H1 (cell line): ENCODE data around the gene LHFPL3. TPM values are rescaled to one million over a fixed set of nuclear protein-coding genes. Genes with fewer than 3 reads are reported as not detected.

Experiments used
- CTCF ChIA-PET: fragments of 300-600 bp; sonication (Branson Sonifier 250); formaldehyde crosslinking; loops from one replicate; lab custom pipeline; 2021; ENCODE audit not compliant: partially characterized antibody; lab: Charles Lee
- POLR2A ChIA-PET: fragments of 300-600 bp; sonication (Branson Sonifier 250); formaldehyde crosslinking; loops from one replicate; lab custom pipeline; 2021; ENCODE audit warnings: inconsistent platforms; ENCODE audit not compliant: partially characterized antibody; lab: Charles Lee
- DNase-seq, 2 experiments: peaks; one replicate each; pipeline versions ENCODE4 v3.0.0 to v3.0.0-alpha.2; 2010 to 2022; ENCODE audit warnings: low spot score in 2 of 2, low read depth in 1 of 2, mixed read lengths in 1 of 2
- FAIRE-seq: peaks from 2 replicates; lab custom pipeline; 2011; peaks lifted over from hg19 to GRCh38; lab: Jason Lieb, UNC
- H2AFZ ChIP-seq: 2 replicates; pipeline ENCODE4 v1.8.1; 2012; ENCODE audit warnings: low read length, inconsistent platforms
- H2AK5ac ChIP-seq: 2 replicates; pipeline ENCODE4 v1.6.1; 2013; ENCODE audit warnings: low read depth, low read length
- H2BK120ac ChIP-seq: replicated peaks from 2 replicates; pipeline ENCODE3; 2013; ENCODE audit warnings: low read depth, low read length, inconsistent platforms
- H2BK12ac ChIP-seq: 2 replicates; pipeline ENCODE4 v1.6.1; 2013; ENCODE audit warnings: low read depth, low read length
- H2BK15ac ChIP-seq: 2 replicates; pipeline ENCODE4 v1.6.1; 2013; ENCODE audit warnings: low read length
- H2BK20ac ChIP-seq: 2 replicates; pipeline ENCODE4 v1.6.1; 2013; ENCODE audit warnings: low read length
- H2BK5ac ChIP-seq: 2 replicates; pipeline ENCODE4 v1.6.1; 2013; ENCODE audit warnings: low read depth, low read length
- H3K14ac ChIP-seq: 2 replicates; pipeline ENCODE4 v1.6.1; 2013; ENCODE audit warnings: inconsistent platforms; ENCODE audit not compliant: insufficient read length
- H3K18ac ChIP-seq: 2 replicates; pipeline ENCODE4 v1.6.1; 2013; ENCODE audit warnings: low read length; ENCODE audit errors: extremely low read depth
- H3K23ac ChIP-seq: 2 replicates; pipeline ENCODE4 v1.6.1; 2013; ENCODE audit warnings: inconsistent platforms; ENCODE audit not compliant: insufficient read length
- H3K23me2 ChIP-seq: 2 replicates; pipeline ENCODE4 v1.6.1; 2013; ENCODE audit warnings: low read depth, low read length
- H3K27ac ChIP-seq: 2 replicates; pipeline ENCODE4 v1.6.1; 2011; ENCODE audit warnings: low read depth, low read length, inconsistent platforms
- H3K27me3 ChIP-seq, 4 experiments: replicated peaks in 1 of 4; 1 replicate in 1 of 4; 2 replicates in 3 of 4; pipeline versions ENCODE4 v1.6.1 to v1.8.1; 2011 to 2013; ENCODE audit warnings: low read length in 3 of 4, mild to moderate bottlenecking in 3 of 4, inconsistent platforms in 2 of 4, mixed read lengths in 2 of 4, moderate library complexity in 1 of 4; ENCODE audit not compliant: control insufficient read depth in 3 of 4, insufficient read depth in 3 of 4; ENCODE audit errors: extremely low read depth in 1 of 4
- H3K36me3 ChIP-seq, 4 experiments: 2 replicates each; pipeline versions ENCODE4 v1.6.1 to v1.8.1; 2011 to 2013; ENCODE audit warnings: mild to moderate bottlenecking in 4 of 4, low read length in 3 of 4, moderate library complexity in 2 of 4, control low read depth in 1 of 4, inconsistent platforms in 1 of 4; ENCODE audit not compliant: insufficient read depth in 4 of 4, control insufficient read depth in 2 of 4
- H3K4ac ChIP-seq: replicated peaks from 2 replicates; pipeline ENCODE3; 2013; ENCODE audit warnings: low read length, low read depth, mixed read lengths, inconsistent platforms; ENCODE audit not compliant: insufficient read length
- H3K4me1 ChIP-seq, 4 experiments: replicated peaks in 1 of 4; 1 replicate in 1 of 4; 2 replicates in 3 of 4; pipeline versions ENCODE4 v1.6.1 to v1.8.1; 2011 to 2013; ENCODE audit warnings: low read length in 3 of 4, inconsistent platforms in 2 of 4, mixed read lengths in 1 of 4; ENCODE audit not compliant: insufficient read depth in 4 of 4, control insufficient read depth in 3 of 4
- H3K4me2 ChIP-seq, 2 experiments: 2 replicates each; pipeline versions ENCODE4 v1.6.1 to v1.8.1; 2011 to 2013; ENCODE audit warnings: low read depth in 2 of 2, low read length in 2 of 2, control low read depth in 1 of 2, inconsistent platforms in 1 of 2, mild to moderate bottlenecking in 1 of 2; ENCODE audit not compliant: insufficient read depth in 1 of 2
- H3K4me3 ChIP-seq, 4 experiments: fragments of 200-600, 300-600 bp in 1 of 4; sonication (generic), shearing (Covaris generic), sonication (Bioruptor Twin) in 1 of 4; 2 replicates each; pipeline versions ENCODE4 v1.5.1 to v1.8.1; 2011 to 2016; ENCODE audit warnings: low read length in 4 of 4, low read depth in 3 of 4, control low read depth in 2 of 4, inconsistent platforms in 2 of 4, mild to moderate bottlenecking in 2 of 4, mixed read lengths in 1 of 4, moderate library complexity in 1 of 4; ENCODE audit not compliant: insufficient read depth in 2 of 4; ENCODE audit errors: extremely low read depth in 1 of 4
- H3K56ac ChIP-seq: replicated peaks from 2 replicates; pipeline ENCODE3; 2013; ENCODE audit warnings: low read depth, mild to moderate bottlenecking, mixed read lengths, low read length, inconsistent platforms; ENCODE audit not compliant: insufficient read length
- H3K79me1 ChIP-seq: 2 replicates; pipeline ENCODE4 v1.6.1; 2013; ENCODE audit warnings: low read depth, low read length, control low read depth
- H3K79me2 ChIP-seq, 2 experiments: 2 replicates each; pipeline versions ENCODE4 v1.6.1 to v1.8.1; 2012 to 2013; ENCODE audit warnings: low read length in 2 of 2, mild to moderate bottlenecking in 2 of 2, inconsistent platforms in 1 of 2; ENCODE audit not compliant: insufficient read depth in 2 of 2, control insufficient read depth in 1 of 2
- H3K9ac ChIP-seq, 4 experiments: replicated peaks in 1 of 4; 1 replicate in 1 of 4; 2 replicates in 3 of 4; pipeline versions ENCODE4 v1.6.1 to v1.8.1; 2011 to 2013; ENCODE audit warnings: low read depth in 3 of 4, low read length in 3 of 4, control low read depth in 2 of 4, mild to moderate bottlenecking in 2 of 4, moderate library complexity in 2 of 4, inconsistent platforms in 1 of 4; ENCODE audit errors: extremely low read depth in 1 of 4
- H3K9me3 ChIP-seq, 2 experiments: 2 replicates each; pipeline versions ENCODE4 v1.6.1 to v1.8.1; 2012 to 2013; ENCODE audit warnings: mild to moderate bottlenecking in 2 of 2, moderate library complexity in 2 of 2, control low read depth in 1 of 2, inconsistent platforms in 1 of 2, low read depth in 1 of 2, low read length in 1 of 2, mixed read lengths in 1 of 2; ENCODE audit not compliant: insufficient read depth in 2 of 2
- H4K20me1 ChIP-seq, 2 experiments: replicated peaks in 1 of 2; 2 replicates each; pipeline versions ENCODE3 to v1.8.1; 2011 to 2013; ENCODE audit warnings: inconsistent platforms in 2 of 2, low read length in 2 of 2, mild to moderate bottlenecking in 1 of 2; ENCODE audit not compliant: insufficient read depth in 2 of 2, control insufficient read depth in 1 of 2
- H4K5ac ChIP-seq: 2 replicates; pipeline ENCODE4 v1.6.1; 2013; ENCODE audit warnings: low read length, low read depth, mixed read lengths, inconsistent platforms; ENCODE audit not compliant: insufficient read length
- H4K8ac ChIP-seq: 2 replicates; pipeline ENCODE4 v1.8.0; 2013; ENCODE audit warnings: mild to moderate bottlenecking, moderate library complexity, low read length, inconsistent platforms; ENCODE audit not compliant: insufficient read depth; ENCODE audit errors: extremely low read depth
- H4K91ac ChIP-seq: replicated peaks from 2 replicates; pipeline ENCODE3; 2013; ENCODE audit warnings: low read length, mixed read lengths, inconsistent platforms; ENCODE audit not compliant: insufficient read length
- HDAC6 ChIP-seq: IDR thresholded peaks from one replicate; pipeline ENCODE4 v1.7.1; 2012; ENCODE audit warnings: low read depth, mild to moderate bottlenecking, inconsistent platforms, low read length, moderate library complexity
- RAD21 ChIP-seq, 2 experiments: IDR thresholded peaks in 1 of 2; conservative IDR thresholded peaks in 1 of 2; 2 replicates each; pipeline ENCODE4 v1.6.1; 2011; ENCODE audit warnings: low read depth in 2 of 2, low read length in 2 of 2, improper control_type of control experiment in 1 of 2, inconsistent platforms in 1 of 2, mild to moderate bottlenecking in 1 of 2, moderate library complexity in 1 of 2
- SRF ChIP-seq: IDR thresholded peaks from 2 replicates; pipeline ENCODE4 v1.6.1; 2011; ENCODE audit warnings: mild to moderate bottlenecking, low read depth, low read length, moderate library complexity
- WGBS, 2 experiments: shearing (Covaris generic) in 1 of 2; methylation state at CpG; one replicate each; pipeline versions ENCODE4 v1.1.6 to v1.1.7; 2013 to 2015; ENCODE audit warnings: low lambda C conversion rate in 2 of 2, mixed read lengths in 2 of 2, inconsistent platforms in 1 of 2, low coverage in 1 of 2, missing lambda C conversion rate in 1 of 2; ENCODE audit not compliant: insufficient replicate concordance in 2 of 2, insufficient coverage in 1 of 2, insufficient read length in 1 of 2; ENCODE audit errors: extremely low coverage in 1 of 2, missing lambda C conversion rate in 1 of 2; 5-methylcytosine and 5-hydroxymethylcytosine counted together
- polyA plus RNA-seq, 7 experiments: library from polyadenylated mRNA; depleted of rRNA in 3 of 7; stranded (reverse) in 5 of 7; unstranded in 2 of 7; fragments of >200 nt in 5 of 7; fragments of 200-250 nt in 2 of 7; gene quantifications; 1 replicate in 5 of 7; 2 replicates in 1 of 7; 4 replicates in 1 of 7; pipeline versions ENCODE4 v1.2.1 to v1.2.3, GENCODE V29; 2011 to 2013; ENCODE audit warnings: missing spikeins in 2 of 7, mixed read lengths in 2 of 7
- total RNA-seq: library from RNA; stranded (reverse); fragmentation: NEBNext Ultra II Directional; extraction: Animal tissue kit (Norgen Biotek cat#: 25700); gene quantifications from 2 replicates; pipeline ENCODE4 v1.2.1, GENCODE V29; 2021
- TF ChIP-seq, protein P1 (sequence below), 3 experiments: IDR thresholded peaks; 1 replicate in 2 of 3; 2 replicates in 1 of 3; pipeline versions ENCODE4 v1.5.1 to v1.6.1; 2011; ENCODE audit warnings: low read length in 3 of 3, mild to moderate bottlenecking in 3 of 3, inconsistent platforms in 2 of 3, low read depth in 1 of 3, moderate library complexity in 1 of 3; ENCODE audit not compliant: insufficient read depth in 1 of 3; ENCODE audit errors: control extremely low read depth in 1 of 3

Gene LHFPL3
- total and polyA plus RNA-seq, 2 of the 8 experiments (the other 6 are each of a cell fraction or from before 2014, with no cell fraction given) = 0.24 to 0.50 TPM

DNA sequence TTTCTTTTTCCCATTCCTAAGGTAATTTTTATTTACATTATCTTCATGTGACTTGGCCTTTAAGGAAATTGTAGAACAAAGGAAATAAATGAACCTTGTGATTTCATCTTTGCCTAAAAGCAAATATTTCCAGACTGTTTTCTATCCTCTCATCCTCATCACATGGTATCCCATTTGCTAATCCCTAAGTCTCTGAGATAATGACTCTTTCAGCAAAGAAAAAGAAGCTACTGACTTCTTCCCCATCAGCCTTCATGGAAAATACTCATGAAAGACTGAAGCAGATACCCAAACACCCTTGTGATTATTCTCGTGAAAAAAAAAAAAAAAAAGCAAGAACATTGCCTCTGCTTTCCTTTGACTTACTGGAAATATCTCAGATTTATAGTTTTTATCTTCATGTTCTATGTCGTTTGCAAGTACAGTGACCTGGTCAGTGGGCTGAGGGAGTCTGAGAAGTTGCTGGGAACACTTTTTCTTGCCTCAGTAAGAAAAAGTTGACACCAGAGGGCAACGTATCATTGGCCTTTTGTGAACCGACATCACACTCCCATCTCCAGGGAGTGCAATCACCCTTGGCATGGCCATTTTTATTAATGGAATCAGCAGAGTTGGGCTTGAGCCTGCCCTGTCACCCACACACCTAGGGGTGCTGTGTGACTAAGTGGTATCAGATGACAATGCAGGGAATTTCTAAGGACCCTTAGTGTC, 439.6 kb downstream of the LHFPL3 start:
- Histone ChIP-seq H3K79me1 (no peaks in the 10 kb centered on the region), H3K4me1 (peaks cover 1 to 9% (median 3%) of the 10 kb centered on the region in 4 experiments; a peak in 6 of 7 replicates), H3K18ac (no peak overlapping the region; the same call in 1 of the 2 replicates), H3K23me2 (no peaks in the 10 kb centered on the region), H3K36me3 (no peaks in the 10 kb centered on the region), H3K4me3 (no peak overlapping the region), H3K27me3 (peaks cover 0 to 1% (median 0%) of the 10 kb centered on the region in 4 experiments; a peak in 1 of 7 replicates), H2BK12ac (no peak overlapping the region), H2AK5ac (no peak overlapping the region), H3K27ac (no peak overlapping the region), H4K91ac (no peak overlapping the region), H2AFZ (no peak overlapping the region), H4K20me1 (no peaks in the 10 kb centered on the region), H3K79me2 (no peaks in the 10 kb centered on the region), H2BK120ac (no peak overlapping the region), H3K9me3 (no peaks in the 10 kb centered on the region), H4K8ac (no peak overlapping the region; the same call in 1 of the 2 replicates), H2BK5ac (no peak overlapping the region), H3K56ac (no peak overlapping the region), H4K5ac (no peak overlapping the region), H2BK15ac (no peak overlapping the region), H3K4me2 (no peak overlapping the region), H3K9ac (no peak overlapping the region), H3K14ac (no peak overlapping the region), H2BK20ac (no peak overlapping the region), H3K4ac (no peak overlapping the region), H3K23ac (no peak overlapping the region)
- FAIRE-seq (peak; percentile 65), DNase-seq (no peak)
- TF ChIP-seq HDAC6 (no peak), SRF (no peak), RAD21 (IDR thresholded peaks at IDR 0.05 in 1 of 2, conservative IDR thresholded peaks at IDR 0.05 in 1 of 2; ENCODE audit: low read depth in 2 of 2, low read length in 2 of 2) (peak; percentile 70 to 74)
- TF ChIP-seq, protein P1, sequence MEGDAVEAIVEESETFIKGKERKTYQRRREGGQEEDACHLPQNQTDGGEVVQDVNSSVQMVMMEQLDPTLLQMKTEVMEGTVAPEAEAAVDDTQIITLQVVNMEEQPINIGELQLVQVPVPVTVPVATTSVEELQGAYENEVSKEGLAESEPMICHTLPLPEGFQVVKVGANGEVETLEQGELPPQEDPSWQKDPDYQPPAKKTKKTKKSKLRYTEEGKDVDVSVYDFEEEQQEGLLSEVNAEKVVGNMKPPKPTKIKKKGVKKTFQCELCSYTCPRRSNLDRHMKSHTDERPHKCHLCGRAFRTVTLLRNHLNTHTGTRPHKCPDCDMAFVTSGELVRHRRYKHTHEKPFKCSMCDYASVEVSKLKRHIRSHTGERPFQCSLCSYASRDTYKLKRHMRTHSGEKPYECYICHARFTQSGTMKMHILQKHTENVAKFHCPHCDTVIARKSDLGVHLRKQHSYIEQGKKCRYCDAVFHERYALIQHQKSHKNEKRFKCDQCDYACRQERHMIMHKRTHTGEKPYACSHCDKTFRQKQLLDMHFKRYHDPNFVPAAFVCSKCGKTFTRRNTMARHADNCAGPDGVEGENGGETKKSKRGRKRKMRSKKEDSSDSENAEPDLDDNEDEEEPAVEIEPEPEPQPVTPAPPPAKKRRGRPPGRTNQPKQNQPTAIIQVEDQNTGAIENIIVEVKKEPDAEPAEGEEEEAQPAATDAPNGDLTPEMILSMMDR (IDR thresholded peaks at IDR 0.05; ENCODE audit: control extremely low read depth in 1 of 3, insufficient read depth in 1 of 3, low read depth in 1 of 3, low read length in 3 of 3) = peak in 2 of 3 experiments; percentile 47 to 51; a peak in 3 of 4 replicates
- ChIA-PET POLR2A (no interaction called here), CTCF (interaction anchor here (1.0 to 6.8 kb wide), 13 partner anchors 11 to 148 kb away, joined by 3 to 51 read pairs (median 5); no protein-coding TSS in a partner anchor)
- WGBS, 2 experiments = 63% methylated on average over 4 of the region's 4 CpGs; no CpG with 5 or more reads in 1 of the 2 experiments
